ENCODE results near the gene CFAP74.

The CFAP74 gene

DNA sequence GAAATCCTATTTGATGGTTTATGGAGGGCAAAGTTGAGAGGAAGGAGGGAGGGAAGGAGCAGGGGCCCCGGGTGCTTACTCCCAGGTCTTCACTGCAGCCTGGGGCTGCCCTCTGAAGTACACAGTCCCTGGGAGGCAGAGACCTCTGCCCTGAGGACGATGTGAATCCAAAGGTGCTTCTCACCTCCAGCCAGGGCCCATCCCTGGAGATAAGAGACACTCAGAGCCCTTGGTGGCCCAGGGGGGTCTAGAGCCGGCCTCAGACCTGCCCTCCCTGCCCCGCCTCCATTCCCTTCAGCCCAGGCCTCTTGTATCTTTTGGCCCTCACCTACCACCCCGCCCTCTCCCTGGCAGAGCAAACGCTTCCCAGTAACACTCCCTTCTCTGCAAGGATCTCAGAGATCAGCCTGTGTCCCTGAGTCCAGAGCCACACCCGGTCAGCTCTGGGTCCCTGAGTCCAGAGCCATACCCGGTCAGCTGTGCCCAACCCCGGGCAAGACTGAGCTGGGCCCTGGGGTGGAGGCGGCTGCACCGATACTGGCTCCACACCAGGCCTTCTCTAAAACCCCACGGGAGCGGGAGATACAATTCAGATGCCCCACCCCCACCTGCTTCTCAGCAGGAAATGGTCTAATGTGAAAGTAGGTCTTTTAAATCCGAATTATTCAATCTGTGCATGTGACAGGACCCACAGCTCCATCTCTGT is 109.1 kb downstream of the CFAP74 start:
- TF ChIP-seq, protein P1, sequence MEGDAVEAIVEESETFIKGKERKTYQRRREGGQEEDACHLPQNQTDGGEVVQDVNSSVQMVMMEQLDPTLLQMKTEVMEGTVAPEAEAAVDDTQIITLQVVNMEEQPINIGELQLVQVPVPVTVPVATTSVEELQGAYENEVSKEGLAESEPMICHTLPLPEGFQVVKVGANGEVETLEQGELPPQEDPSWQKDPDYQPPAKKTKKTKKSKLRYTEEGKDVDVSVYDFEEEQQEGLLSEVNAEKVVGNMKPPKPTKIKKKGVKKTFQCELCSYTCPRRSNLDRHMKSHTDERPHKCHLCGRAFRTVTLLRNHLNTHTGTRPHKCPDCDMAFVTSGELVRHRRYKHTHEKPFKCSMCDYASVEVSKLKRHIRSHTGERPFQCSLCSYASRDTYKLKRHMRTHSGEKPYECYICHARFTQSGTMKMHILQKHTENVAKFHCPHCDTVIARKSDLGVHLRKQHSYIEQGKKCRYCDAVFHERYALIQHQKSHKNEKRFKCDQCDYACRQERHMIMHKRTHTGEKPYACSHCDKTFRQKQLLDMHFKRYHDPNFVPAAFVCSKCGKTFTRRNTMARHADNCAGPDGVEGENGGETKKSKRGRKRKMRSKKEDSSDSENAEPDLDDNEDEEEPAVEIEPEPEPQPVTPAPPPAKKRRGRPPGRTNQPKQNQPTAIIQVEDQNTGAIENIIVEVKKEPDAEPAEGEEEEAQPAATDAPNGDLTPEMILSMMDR (IDR thresholded peaks at IDR 0.05; ENCODE audit: borderline replicate concordance, extremely low read depth, low read length, poor library complexity, severe bottlenecking) = no peak
- no peak for TF ChIP-seq EZH2 (IDR thresholded peaks at IDR 0.05; ENCODE audit: borderline replicate concordance, low read depth, low read length, severe bottlenecking)
- Histone ChIP-seq H3K4me1 (ENCODE audit: insufficient read depth, low read length) (peaks cover 12% of the 10 kb centered on the region), H3K27ac (ENCODE audit: low read length) (no peak overlapping the region), H3K79me2 (ENCODE audit: insufficient read depth, low read length) (peaks cover 26% of the 10 kb centered on the region), H3K4me3 (ENCODE audit: low read depth in 1 of 2, low read length in 2 of 2) (no peak overlapping the region), H3K36me3 (ENCODE audit: insufficient read depth, low read length) (no peaks in the 10 kb centered on the region), H3K9me3 (ENCODE audit: insufficient read depth, low read length, severe bottlenecking) (no peaks in the 10 kb centered on the region), H4K20me1 (ENCODE audit: insufficient read depth, low read length) (peaks cover 8% of the 10 kb centered on the region), H3K9ac (ENCODE audit: low read depth, low read length) (no peak overlapping the region), H3K4me2 (ENCODE audit: insufficient read depth, low read length) (no peak overlapping the region), H2AFZ (ENCODE audit: low read depth, low read length) (no peak overlapping the region), H3K27me3 (ENCODE audit: insufficient read depth, low read length, poor library complexity) (no peaks in the 10 kb centered on the region)
- ATAC-seq (ENCODE audit: insufficient read depth, low read depth) (no peak), DNase-seq (no peak)

DNA sequence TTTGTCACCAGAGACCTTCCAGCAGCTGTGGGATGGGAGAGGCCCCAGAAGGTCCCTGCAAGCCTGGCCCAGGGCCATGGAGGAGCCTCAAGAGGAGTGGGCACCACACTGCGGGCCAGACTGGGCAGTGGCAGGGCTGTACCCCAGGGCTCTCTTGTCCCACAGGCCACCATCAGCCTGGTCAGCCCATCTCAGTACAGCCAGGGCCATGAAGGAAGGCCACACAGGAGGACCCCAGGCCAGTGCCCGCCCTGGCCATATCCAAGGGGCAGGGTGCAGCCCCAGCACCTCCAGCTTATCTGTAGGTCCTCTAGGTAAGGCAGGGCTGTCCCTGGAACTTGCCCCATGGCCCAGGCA is 109.6 kb downstream of the CFAP74 start:
- DNase-seq = no peak
- H3K27ac ChIP-seq (ENCODE audit: low read length) = no peak overlapping the region
- H4K20me1 ChIP-seq (ENCODE audit: insufficient read depth, low read length) = peaks cover 13% of the 10 kb centered on the region
- H3K9me3 ChIP-seq (ENCODE audit: insufficient read depth, low read length, severe bottlenecking) = no peaks in the 10 kb centered on the region
- no peaks in the 10 kb centered on the region for H3K36me3 ChIP-seq (ENCODE audit: insufficient read depth, low read length)
- TF ChIP-seq, protein P1 (IDR thresholded peaks at IDR 0.05; ENCODE audit: borderline replicate concordance, extremely low read depth, low read length, poor library complexity, severe bottlenecking) = no peak
- no peak for TF ChIP-seq EZH2 (IDR thresholded peaks at IDR 0.05; ENCODE audit: borderline replicate concordance, low read depth, low read length, severe bottlenecking)
- no peak overlapping the region for H3K4me3 ChIP-seq (ENCODE audit: low read depth in 1 of 2, low read length in 2 of 2)
- H3K79me2 ChIP-seq (ENCODE audit: insufficient read depth, low read length) = peaks cover 32% of the 10 kb centered on the region
- H3K4me2 ChIP-seq (ENCODE audit: insufficient read depth, low read length) = no peak overlapping the region
- H3K9ac ChIP-seq (ENCODE audit: low read depth, low read length) = no peak overlapping the region
- H3K27me3 ChIP-seq (ENCODE audit: insufficient read depth, low read length, poor library complexity) = no peaks in the 10 kb centered on the region
- peaks cover 17% of the 10 kb centered on the region for H3K4me1 ChIP-seq (ENCODE audit: insufficient read depth, low read length)
- no peak overlapping the region for H2AFZ ChIP-seq (ENCODE audit: low read depth, low read length)
- no peak for ATAC-seq (ENCODE audit: insufficient read depth, low read depth)

DNA sequence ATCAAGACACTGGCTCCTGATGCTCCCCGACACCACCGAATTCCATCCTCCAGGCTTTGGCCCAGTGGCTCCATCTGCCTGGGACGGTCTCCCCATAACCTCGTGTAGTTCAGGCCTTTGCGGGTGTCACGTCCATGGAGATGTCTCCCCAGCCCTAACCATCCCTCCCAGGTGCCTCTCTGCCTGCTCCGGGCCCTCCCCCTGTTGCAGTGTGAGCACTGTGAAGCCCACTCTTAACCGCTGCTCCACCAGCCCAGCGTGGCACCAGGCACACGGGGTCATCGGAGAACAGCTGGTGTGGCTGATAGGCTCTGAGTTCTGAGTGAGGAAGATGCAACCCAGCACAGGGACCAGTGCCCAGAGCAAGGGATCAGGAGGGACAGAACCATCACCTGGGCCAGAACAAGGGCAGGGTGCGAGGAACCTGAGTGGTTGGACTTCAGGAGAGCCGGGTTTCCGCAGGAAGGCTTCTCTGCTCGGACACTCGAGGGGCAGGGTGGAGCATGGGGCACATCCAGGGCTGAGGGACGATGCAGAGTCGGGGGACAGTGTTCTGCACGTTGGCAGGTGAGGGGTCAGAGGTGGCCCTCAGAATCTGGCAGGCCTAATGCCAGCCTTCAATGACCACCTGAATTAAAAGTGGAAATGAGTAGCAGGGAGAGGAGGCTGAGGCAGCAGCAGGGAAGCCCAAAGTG is 110.1 kb downstream of the CFAP74 start:
- Histone ChIP-seq H3K9me3 (ENCODE audit: insufficient read depth, low read length, severe bottlenecking) (no peaks in the 10 kb centered on the region), H3K27me3 (ENCODE audit: insufficient read depth, low read length, poor library complexity) (no peaks in the 10 kb centered on the region), H3K4me3 (ENCODE audit: low read depth in 1 of 2, low read length in 2 of 2) (no peak overlapping the region), H3K27ac (ENCODE audit: low read length) (no peak overlapping the region), H3K79me2 (ENCODE audit: insufficient read depth, low read length) (peaks cover 37% of the 10 kb centered on the region), H3K9ac (ENCODE audit: low read depth, low read length) (no peak overlapping the region), H3K4me2 (ENCODE audit: insufficient read depth, low read length) (peak overlapping the region; percentile 22; the same call in 1 of the 2 replicates), H3K4me1 (ENCODE audit: insufficient read depth, low read length) (peaks cover 22% of the 10 kb centered on the region), H2AFZ (ENCODE audit: low read depth, low read length) (no peak overlapping the region), H3K36me3 (ENCODE audit: insufficient read depth, low read length) (no peaks in the 10 kb centered on the region), H4K20me1 (ENCODE audit: insufficient read depth, low read length) (peaks cover 18% of the 10 kb centered on the region)
- no peak for TF ChIP-seq EZH2 (IDR thresholded peaks at IDR 0.05; ENCODE audit: borderline replicate concordance, low read depth, low read length, severe bottlenecking)
- TF ChIP-seq, protein P1 (IDR thresholded peaks at IDR 0.05; ENCODE audit: borderline replicate concordance, extremely low read depth, low read length, poor library complexity, severe bottlenecking) = no peak
- no peak for ATAC-seq (ENCODE audit: insufficient read depth, low read depth)
- DNase-seq = no peak

Measured in DND-41 (cell line).